ENCODE measurements around the gene INCA1. TPM values are rescaled to one million over a fixed set of nuclear protein-coding genes. Genes with fewer than 3 reads are reported as not detected.
A peak's percentile ranks its signal among the peaks of the same experiment; 100 is the strongest.

INCA1 gene
- total and polyA plus RNA-seq, 2 of the 13 experiments (the other 11 are each of a cell fraction or from before 2014, with no cell fraction given) = 0.93 to 2.6 TPM

- TF ChIP-seq EEA1 (CRISPR knock-in tag; IDR thresholded peaks at IDR 0.05; ENCODE audit: borderline replicate concordance) = peak; percentile 54; the same call in 1 of the 2 replicates
- no peak for TF ChIP-seq ZNF24 (IDR thresholded peaks at IDR 0.05)
- no peak; the same call in 1 of the 2 replicates for TF ChIP-seq JDP2 (CRISPR knock-in tag; IDR thresholded peaks at IDR 0.05; ENCODE audit: borderline replicate concordance)
- no peak for TF ChIP-seq ARHGAP35 (CRISPR knock-in tag; IDR thresholded peaks at IDR 0.05; ENCODE audit: borderline replicate concordance)
- TF ChIP-seq HMG20A (CRISPR knock-in tag; IDR thresholded peaks at IDR 0.05; ENCODE audit: borderline replicate concordance) = no peak
- no peak for TF ChIP-seq FOXP1 (IDR thresholded peaks at IDR 0.05)
- TF ChIP-seq FOXP1 (CRISPR knock-in tag; IDR thresholded peaks at IDR 0.05) = no peak
- TF ChIP-seq ZNF552 (CRISPR knock-in tag; IDR thresholded peaks at IDR 0.05; ENCODE audit: borderline replicate concordance) = no peak
- peak; percentile 14; the same call in 1 of the 2 replicates for TF ChIP-seq E2F5 (CRISPR knock-in tag; conservative IDR thresholded peaks at IDR 0.05)
- TF ChIP-seq ZNF704 (CRISPR knock-in tag; IDR thresholded peaks at IDR 0.05; ENCODE audit: borderline replicate concordance) = no peak; the same call in 1 of the 2 replicates
- peak; percentile 39; the same call in 1 of the 2 replicates for TF ChIP-seq ETS1 (CRISPR knock-in tag; IDR thresholded peaks at IDR 0.05)
- TF ChIP-seq NFE2L2 (IDR thresholded peaks at IDR 0.05; ENCODE audit: low read length) = no peak
- TF ChIP-seq SRSF4 (IDR thresholded peaks at IDR 0.05; ENCODE audit: low read depth, low read length, poor library complexity, severe bottlenecking) = no peak
- no peak for TF ChIP-seq CREBL2 (CRISPR knock-in tag; IDR thresholded peaks at IDR 0.05; ENCODE audit: borderline replicate concordance)
- TF ChIP-seq GTF2F1 (IDR thresholded peaks at IDR 0.05; ENCODE audit: low read length) = no peak
- TF ChIP-seq MLX (CRISPR knock-in tag; IDR thresholded peaks at IDR 0.05) = peak; percentile 34
- no peak; the same call in 1 of the 2 replicates for TF ChIP-seq CENPT (CRISPR knock-in tag; IDR thresholded peaks at IDR 0.05; ENCODE audit: low read depth)
- no peak; the same call in 1 of the 2 replicates for TF ChIP-seq SNAPC2 (CRISPR knock-in tag; IDR thresholded peaks at IDR 0.05)
- TF ChIP-seq ERF (CRISPR knock-in tag; IDR thresholded peaks at IDR 0.05) = peak; percentile 48; the same call in 1 of the 2 replicates
- no peak for TF ChIP-seq KDM1A (CRISPR knock-in tag; IDR thresholded peaks at IDR 0.05)
- no peak for TF ChIP-seq HNRNPUL1 (IDR thresholded peaks at IDR 0.05; ENCODE audit: low read depth, low read length)
Measured at GRCh38 chr17:4949321-4950074, 47.8 kb downstream of the INCA1 start (continued).

Measured in HepG2 (cell line).